H4 (cell line): ENCODE data around the gene RUSC1. TPM values are rescaled to one million over a fixed set of nuclear protein-coding genes. Genes with fewer than 3 reads are reported as not detected.

Experiments
- total RNA-seq: library from RNA; depleted of rRNA; stranded (reverse); fragments of >200 nt; shearing (Covaris generic); gene quantifications from 2 replicates; pipeline ENCODE4 v1.2.3, GENCODE V29; 2014; rRNA removed

The RUSC1 gene
- total RNA-seq, 1 experiment from 2014 or later = 33.8 TPM

Other genes with a start within 250 kb of the RUSC1 start
- gene EFNA3, start 242.1 kb upstream of the RUSC1 start, total RNA-seq = 7.5 and 9.5 TPM in 2 replicates
- 14.6 and 28.0 TPM in 2 replicates for gene EFNA1, start 193.0 kb upstream of the RUSC1 start, total RNA-seq
- 35.8 and 40.5 TPM in 2 replicates for gene SLC50A1, start 185.0 kb upstream of the RUSC1 start, total RNA-seq
- 53.2 and 72.4 TPM in 2 replicates for gene DPM3, start 180.4 kb upstream of the RUSC1 start, total RNA-seq
- gene KRTCAP2, start 147.6 kb upstream of the RUSC1 start, total RNA-seq = 128 and 140 TPM in 2 replicates
- 0.37 and 1.1 TPM in 2 replicates for gene TRIM46, start 147.0 kb upstream of the RUSC1 start, total RNA-seq
- 2.8 and 3.9 TPM in 2 replicates for gene THBS3, start 113.0 kb upstream of the RUSC1 start, total RNA-seq
- 79.5 and 82.1 TPM in 2 replicates for gene MTX1, start 112.2 kb upstream of the RUSC1 start, total RNA-seq
- 5.7 and 11.0 TPM in 2 replicates for gene ENTREP3, start 65.4 kb upstream of the RUSC1 start, total RNA-seq
- gene SCAMP3, start 58.5 kb upstream of the RUSC1 start, total RNA-seq = 72.7 and 133 TPM in 2 replicates
- 13.7 and 14.6 TPM in 2 replicates for gene CLK2, start 47.4 kb upstream of the RUSC1 start, total RNA-seq
- 0.52 TPM in 1 of 2 replicates, not detected in the other for gene HCN3, start 43.4 kb upstream of the RUSC1 start, total RNA-seq
- not detected in 2 replicates for gene PKLR, start 19.5 kb upstream of the RUSC1 start, total RNA-seq
- 218 and 266 TPM in 2 replicates for gene FDPS, start 12.0 kb upstream of the RUSC1 start, total RNA-seq
- gene ASH1L, start 241.9 kb downstream of the RUSC1 start, total RNA-seq = 8.8 and 11.8 TPM in 2 replicates